Measurements from ENCODE around the gene IGSF6.

DNA sequence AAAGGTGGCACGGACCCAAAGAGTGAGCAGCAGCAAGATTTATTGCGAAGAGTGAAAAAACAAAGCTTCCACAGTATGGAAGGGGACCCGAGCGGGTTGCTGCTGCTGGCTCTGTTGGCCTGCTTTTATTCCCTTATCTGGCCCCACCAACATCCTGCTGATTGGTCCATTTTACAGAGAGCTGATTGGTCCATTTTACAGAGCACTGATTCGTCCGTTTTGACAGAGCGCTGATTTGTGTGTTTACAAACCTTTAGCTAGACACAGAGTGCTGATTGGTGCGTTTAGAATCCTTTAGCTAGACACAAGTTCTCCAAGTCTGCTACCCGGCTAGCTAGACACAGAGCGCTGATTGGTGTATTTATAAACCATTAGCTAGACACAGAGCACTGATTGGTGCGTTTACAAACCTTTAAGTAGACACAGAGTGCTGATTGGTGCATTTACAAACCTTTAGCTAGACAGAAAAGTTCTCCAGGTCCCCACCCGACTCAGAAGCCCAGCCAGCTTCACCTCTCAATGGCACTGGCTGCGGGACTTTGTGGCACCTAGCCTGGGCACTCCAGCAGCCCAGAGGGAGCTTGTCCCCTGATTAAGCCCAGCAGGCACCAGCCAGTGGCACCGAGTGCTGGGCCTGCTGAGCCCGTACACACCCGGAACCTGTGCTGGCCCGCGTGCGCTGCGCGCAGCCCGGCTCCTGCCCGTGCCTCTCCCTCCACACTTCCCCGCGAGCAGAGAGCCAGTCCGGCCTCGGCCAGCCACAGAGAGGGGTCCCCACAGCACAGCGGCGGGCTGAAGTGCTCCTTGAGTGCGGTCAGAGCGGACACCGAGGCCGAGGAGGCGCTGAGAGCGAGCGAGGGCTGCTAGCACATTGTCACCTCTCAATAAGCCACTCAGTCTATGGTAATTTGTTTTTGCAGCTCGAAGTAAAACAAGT is 15.1 kb downstream of the IGSF6 start:
- TF ChIP-seq EZH2 (IDR thresholded peaks at IDR 0.05; ENCODE audit: insufficient read depth, poor library complexity, severe bottlenecking) = no peak
- no peak for TF ChIP-seq EZH2phosphoT487 (IDR thresholded peaks at IDR 0.05; ENCODE audit: insufficient read depth, low read depth)
